ENCODE measurements around the gene PPP1R1C.

DNA sequence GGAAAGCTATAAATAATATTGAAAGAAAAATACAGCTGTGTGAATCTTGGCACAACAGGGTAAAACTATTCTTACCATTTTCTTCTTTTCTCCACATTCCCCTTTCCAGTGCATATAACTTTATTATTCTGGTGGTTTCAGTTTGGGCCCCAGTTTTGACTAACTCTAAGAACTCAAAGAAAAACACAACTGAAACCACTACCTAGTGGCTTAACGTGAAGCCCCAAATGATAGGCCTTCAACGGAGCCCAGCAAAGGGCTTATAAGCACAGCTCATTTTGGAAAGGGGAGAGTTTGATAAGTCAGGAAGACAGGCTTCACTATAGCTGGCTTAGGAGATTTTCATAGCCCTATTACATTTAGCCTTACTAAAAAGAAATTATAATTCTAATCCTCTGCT is 62.4 kb downstream of the PPP1R1C start:
- TF ChIP-seq, protein P1, sequence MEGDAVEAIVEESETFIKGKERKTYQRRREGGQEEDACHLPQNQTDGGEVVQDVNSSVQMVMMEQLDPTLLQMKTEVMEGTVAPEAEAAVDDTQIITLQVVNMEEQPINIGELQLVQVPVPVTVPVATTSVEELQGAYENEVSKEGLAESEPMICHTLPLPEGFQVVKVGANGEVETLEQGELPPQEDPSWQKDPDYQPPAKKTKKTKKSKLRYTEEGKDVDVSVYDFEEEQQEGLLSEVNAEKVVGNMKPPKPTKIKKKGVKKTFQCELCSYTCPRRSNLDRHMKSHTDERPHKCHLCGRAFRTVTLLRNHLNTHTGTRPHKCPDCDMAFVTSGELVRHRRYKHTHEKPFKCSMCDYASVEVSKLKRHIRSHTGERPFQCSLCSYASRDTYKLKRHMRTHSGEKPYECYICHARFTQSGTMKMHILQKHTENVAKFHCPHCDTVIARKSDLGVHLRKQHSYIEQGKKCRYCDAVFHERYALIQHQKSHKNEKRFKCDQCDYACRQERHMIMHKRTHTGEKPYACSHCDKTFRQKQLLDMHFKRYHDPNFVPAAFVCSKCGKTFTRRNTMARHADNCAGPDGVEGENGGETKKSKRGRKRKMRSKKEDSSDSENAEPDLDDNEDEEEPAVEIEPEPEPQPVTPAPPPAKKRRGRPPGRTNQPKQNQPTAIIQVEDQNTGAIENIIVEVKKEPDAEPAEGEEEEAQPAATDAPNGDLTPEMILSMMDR (IDR thresholded peaks at IDR 0.05; ENCODE audit: insufficient read depth, low read length, poor library complexity, severe bottlenecking): no peak
- no peak for TF ChIP-seq EZH2phosphoT487 (conservative IDR thresholded peaks at IDR 0.05; ENCODE audit: low read length)
